Choroid plexus epithelial cell (primary cell): ENCODE results near the gene TAF4B.

Experiments
- DNase-seq: peaks from one replicate; pipeline ENCODE4 v3.0.0-alpha.2; 2010; ENCODE audit warnings: low read depth
- H3K4me3 ChIP-seq: 2 replicates; pipeline ENCODE4 v1.5.1; 2011; ENCODE audit warnings: low read depth, mild to moderate bottlenecking, control low read depth, low read length, moderate library complexity
- CTCF ChIP-seq: conservative IDR thresholded peaks from 2 replicates; pipeline ENCODE4 v1.5.1; 2011; ENCODE audit warnings: low read depth, mild to moderate bottlenecking, control low read depth, inconsistent platforms, low read length, moderate library complexity

TAF4B gene

GRCh38 chr18:26262156-26262555 is 35.9 kb downstream of the TAF4B start:
- no peak overlapping the region for H3K4me3 ChIP-seq
- no peak for TF ChIP-seq CTCF
- no peak for DNase-seq

- no peak for DNase-seq
- no peak for TF ChIP-seq CTCF
- H3K4me3 ChIP-seq = no peak overlapping the region
These were observed 41.2 kb downstream of the TAF4B start for GRCh38 chr18:26267357-26267930.

GRCh38 chr18:26268454-26268853 is 42.2 kb downstream of the TAF4B start:
- DNase-seq = no peak
- TF ChIP-seq CTCF = no peak

GRCh38 chr18:26271917-26272549 is 45.8 kb downstream of the TAF4B start:
- no peak overlapping the region for H3K4me3 ChIP-seq
- no peak for TF ChIP-seq CTCF
- DNase-seq = no peak

More at GRCh38 chr18:26268454-26268853, 42.2 kb downstream of the TAF4B start:
- H3K4me3 ChIP-seq = no peak overlapping the region

- no peak for TF ChIP-seq CTCF
- no peak for DNase-seq
- no peak overlapping the region for H3K4me3 ChIP-seq
These were observed 51.1 kb downstream of the TAF4B start for GRCh38 chr18:26277374-26277773.

GRCh38 chr18:26279428-26279827 is 53.2 kb downstream of the TAF4B start:
- no peak for TF ChIP-seq CTCF
- no peak for DNase-seq
- no peak overlapping the region for H3K4me3 ChIP-seq

- H3K4me3 ChIP-seq = no peak overlapping the region
- no peak for TF ChIP-seq CTCF
- DNase-seq = no peak
These were observed 59.8 kb downstream of the TAF4B start for GRCh38 chr18:26286008-26286407.
